Tibial artery (tissue), 4 donors: Measurements from ENCODE around the gene GLOD4.
"Not testable (repeated sequence)": the region's sequence is repeated elsewhere in the genome, so short reads cannot be mapped to it uniquely, and the experiment has no call there.

Source experiments
- DNase-seq, 2 donors: peaks; one replicate each; pipeline ENCODE4 v3.0.0-alpha.2; 2019
- H3K27ac ChIP-seq, 2 donors: fragments of 200-600 bp; sonication (generic) in 1 of 2; 1 replicate in 1 of 2; 2 replicates in 1 of 2; pipeline ENCODE4 v1.5.1; 2018 to 2019; ENCODE audit warnings: mild to moderate bottlenecking in 1 of 2
- H3K27me3 ChIP-seq, 2 donors: fragments of 200-600 bp; sonication (generic) in 1 of 2; one replicate each; pipeline versions ENCODE4 v1.5.1 to v1.6.0; 2016 to 2019
- H3K36me3 ChIP-seq, 3 donors: fragments of 200-600 bp; sonication (generic) in 2 of 3; one replicate each; pipeline ENCODE4 v1.5.1; 2016 to 2019; ENCODE audit warnings: mild to moderate bottlenecking in 2 of 3
- H3K4me1 ChIP-seq, 4 donors: fragments of 200-600 bp; sonication (generic) in 2 of 4; 1 replicate in 3 of 4; 2 replicates in 1 of 4; pipeline ENCODE4 v1.5.1; 2016 to 2019
- H3K4me3 ChIP-seq, 2 donors: fragments of 200-600 bp; sonication (generic) in 1 of 2; 1 replicate in 1 of 2; 2 replicates in 1 of 2; pipeline ENCODE4 v1.5.1; 2018 to 2019; ENCODE audit warnings: mild to moderate bottlenecking in 2 of 2
- H3K9me3 ChIP-seq, 3 donors: fragments of 200-600 bp; sonication (generic) in 1 of 3; one replicate each; pipeline ENCODE4 v1.5.1; 2016 to 2019
- CTCF ChIP-seq, 2 experiments: fragments of 200-600 bp in 1 of 2; fragments of 450-650 bp in 1 of 2; IDR thresholded peaks; one replicate each; pipeline ENCODE4 v1.5.1; 2017 to 2019; ENCODE audit warnings: antibody characterized with exemption in 2 of 2, mild to moderate bottlenecking in 1 of 2, moderate library complexity in 1 of 2
- intact Hi-C: fragments of 100-400 bp; cut with DNase I; formaldehyde crosslinking; loops from one replicate; pipeline ENCODE4 v1.15.0; 2023; ENCODE audit warnings: low total_unique reads

Gene GLOD4

DNA sequence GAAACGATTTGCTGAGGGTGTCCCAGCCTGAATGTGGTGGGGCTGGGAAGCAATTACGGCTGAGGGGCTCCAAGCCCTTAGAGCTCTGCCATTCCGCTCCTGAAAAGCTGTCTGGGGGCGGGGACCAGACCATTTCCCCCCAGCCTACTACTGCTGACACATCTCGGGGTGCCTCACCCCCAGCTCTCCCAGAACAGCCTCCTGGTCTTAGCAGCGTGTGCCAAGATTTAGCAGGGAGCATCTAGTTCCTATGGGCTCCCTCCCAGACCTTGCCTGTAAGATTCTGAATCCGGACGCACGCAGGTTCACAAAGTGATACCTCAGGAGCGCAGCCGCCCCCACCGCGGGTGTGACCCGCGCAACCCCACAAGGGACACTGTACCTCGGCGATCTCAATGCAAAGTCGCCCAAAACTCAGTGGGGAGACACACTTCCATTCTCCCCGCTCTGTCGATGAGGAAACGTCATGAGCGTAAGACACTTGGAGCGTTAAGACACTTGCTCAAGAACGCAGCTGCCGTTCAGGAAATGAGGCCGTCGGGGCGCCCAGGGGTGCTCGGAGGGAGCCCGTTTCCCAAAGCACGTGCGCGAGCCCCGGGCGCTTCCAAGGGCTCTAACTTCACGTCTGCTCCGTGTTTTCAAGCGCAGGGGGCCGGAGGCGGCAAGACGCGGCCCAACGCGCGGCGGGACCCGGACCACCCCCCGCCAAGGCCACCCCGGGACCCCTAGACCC is 30.6 kb downstream of the GLOD4 start:
- peak in 1 of 2 donors; percentile 36 for DNase-seq
- no peaks in the 10 kb centered on the region for H3K27me3 ChIP-seq
- H3K9me3 ChIP-seq, result no peaks in the 10 kb centered on the region
- H3K4me1 ChIP-seq, result peaks cover 0 to 28% (median 21%) of the 10 kb centered on the region in 4 donors
- peaks cover 12 to 22% (median 18%) of the 10 kb centered on the region in 3 donors for H3K36me3 ChIP-seq
- TF ChIP-seq CTCF (IDR thresholded peaks at IDR 0.05), result no peak
- intact Hi-C loops, result no loop called here
- peak overlapping the region; percentile 84 to 87 for H3K27ac ChIP-seq
- H3K4me3 ChIP-seq, result peak overlapping the region; percentile 74 to 79

- peak overlapping the region; percentile 74 to 79 for H3K4me3 ChIP-seq
- DNase-seq, result no peak
These were observed 31.5 kb downstream of the GLOD4 start for GRCh38 chr17:750431-751037.

GRCh38 chr17:749359-749758 is 32.7 kb downstream of the GLOD4 start:
- DNase-seq, H3K9me3 ChIP-seq, intact Hi-C loops, H3K4me3 ChIP-seq, H3K27ac ChIP-seq, H3K27me3 ChIP-seq: not testable (repeated sequence)
- H3K4me1 ChIP-seq, result peaks cover 0 to 23% (median 20%) of the 10 kb centered on the region in 4 donors
- peaks cover 33 to 41% (median 39%) of the 10 kb centered on the region in 3 donors for H3K36me3 ChIP-seq

More at GRCh38 chr17:750431-751037, 31.5 kb downstream of the GLOD4 start:
- peaks cover 0 to 23% (median 20%) of the 10 kb centered on the region in 4 donors for H3K4me1 ChIP-seq
- H3K27ac ChIP-seq, result no peak overlapping the region
- intact Hi-C loops, result no loop called here
- peaks cover 21 to 29% (median 27%) of the 10 kb centered on the region in 3 donors for H3K36me3 ChIP-seq
- H3K27me3 ChIP-seq, result no peaks in the 10 kb centered on the region
- H3K9me3 ChIP-seq, result no peaks in the 10 kb centered on the region
- TF ChIP-seq CTCF (IDR thresholded peaks at IDR 0.05), result no peak

- H3K27me3 ChIP-seq, H3K4me3 ChIP-seq, intact Hi-C loops, H3K9me3 ChIP-seq, H3K27ac ChIP-seq: not testable (repeated sequence)
- peaks cover 40 to 49% (median 46%) of the 10 kb centered on the region in 3 donors for H3K36me3 ChIP-seq
- DNase-seq, result peak in 1 of 2 donors; percentile 27
- peaks cover 0 to 23% (median 20%) of the 10 kb centered on the region in 4 donors for H3K4me1 ChIP-seq
These were observed 33.5 kb downstream of the GLOD4 start for GRCh38 chr17:748604-749003.

- Histone ChIP-seq H3K4me3 (no peak overlapping the region), H3K9me3 (no peaks in the 10 kb centered on the region), H3K36me3 (peaks cover 40 to 65% (median 53%) of the 10 kb centered on the region in 3 donors), H3K4me1 (peaks cover 0 to 22% (median 18%) of the 10 kb centered on the region in 4 donors), H3K27ac (no peak overlapping the region), H3K27me3 (no peaks in the 10 kb centered on the region)
- intact Hi-C loops, result no loop called here
- no peak for TF ChIP-seq CTCF (IDR thresholded peaks at IDR 0.05)
- no peak for DNase-seq
These were observed 35.1 kb downstream of the GLOD4 start for GRCh38 chr17:746783-747629.

GRCh38 chr17:746181-746580 is 35.9 kb downstream of the GLOD4 start:
- H3K4me1 ChIP-seq, result peaks cover 0 to 18% (median 12%) of the 10 kb centered on the region in 4 donors
- H3K36me3 ChIP-seq, result peaks cover 40 to 73% (median 60%) of the 10 kb centered on the region in 3 donors
- no peaks in the 10 kb centered on the region for H3K9me3 ChIP-seq
- no peak overlapping the region for H3K4me3 ChIP-seq
- H3K27ac ChIP-seq, result no peak overlapping the region
- no peak for DNase-seq
- intact Hi-C loops, result no loop called here
- H3K27me3 ChIP-seq, result no peaks in the 10 kb centered on the region
- TF ChIP-seq CTCF (IDR thresholded peaks at IDR 0.05), result no peak
